Epidermal melanocyte (primary cell): Measurements from ENCODE around the gene TAL1.

Experiments
- DNase-seq: peaks from one replicate; pipeline ENCODE4 v3.0.0; 2011; ENCODE audit warnings: low spot score; ENCODE audit not compliant: insufficient read length

The TAL1 gene

GRCh38 chr1:47188791-47189785 is 42.9 kb downstream of the TAL1 start:
- no peak for DNase-seq

DNA sequence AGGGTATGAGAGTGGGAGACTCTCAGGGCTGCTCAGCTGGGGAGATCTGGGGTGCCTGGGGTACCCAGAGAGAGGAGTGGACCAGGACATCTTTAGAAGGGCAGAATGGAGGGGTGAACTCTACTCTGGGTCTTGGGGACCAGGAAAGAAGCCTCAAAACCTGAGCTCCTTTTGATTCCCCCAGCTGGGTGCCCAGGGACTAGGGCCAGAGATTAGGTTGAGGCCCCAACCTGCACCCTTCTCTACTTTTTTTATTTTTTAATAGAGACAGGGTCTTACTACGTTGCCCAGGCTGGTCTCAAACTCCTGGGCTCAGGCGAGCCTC is 44.1 kb downstream of the TAL1 start:
- no peak for DNase-seq

GRCh38 chr1:47187231-47187925 is 44.6 kb downstream of the TAL1 start:
- no peak for DNase-seq

DNA sequence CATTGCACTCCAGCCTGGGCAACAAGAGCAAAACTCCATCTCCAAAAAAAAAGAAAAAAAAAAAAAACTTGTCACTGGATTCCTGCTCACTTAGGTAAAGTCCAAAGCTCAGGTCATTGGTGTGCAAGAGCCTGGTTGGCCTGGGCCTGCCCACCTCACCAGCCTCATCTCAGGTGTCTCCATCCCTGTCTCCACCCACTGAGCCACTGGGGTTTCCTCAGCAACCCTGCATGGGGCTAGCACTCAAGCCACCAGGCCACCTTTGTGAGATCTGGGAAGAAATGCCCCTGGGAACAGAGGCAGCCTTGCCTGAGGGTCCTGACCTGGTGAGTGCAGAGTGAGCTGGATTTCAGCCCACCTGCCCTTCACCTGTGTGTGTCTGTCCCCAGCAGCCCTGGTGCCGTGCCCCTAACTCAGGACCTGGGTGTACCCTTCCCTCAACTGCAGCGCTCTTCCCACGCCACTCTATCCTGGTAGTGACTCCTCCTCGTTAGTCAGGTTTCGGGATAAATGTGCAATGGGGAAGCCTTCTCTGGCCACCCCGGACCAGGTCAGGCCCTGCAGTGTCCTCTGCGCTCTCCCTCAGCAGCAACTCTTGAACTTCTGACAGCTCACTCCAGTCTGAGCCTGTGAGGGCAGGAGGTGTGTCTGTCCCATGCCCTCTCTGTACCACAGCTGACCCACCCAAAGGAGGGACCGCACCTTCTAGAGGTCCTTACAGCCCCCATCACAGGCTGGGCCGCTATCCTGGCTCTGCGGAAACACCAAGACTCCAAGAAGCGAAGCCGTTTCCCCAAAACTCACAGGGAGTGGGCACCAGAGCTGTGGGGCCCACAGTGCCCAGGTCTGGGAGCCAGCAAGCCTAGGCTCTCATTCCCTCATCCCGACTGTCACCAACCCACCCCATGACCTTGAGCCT is 45.5 kb downstream of the TAL1 start:
- DNase-seq = no peak

GRCh38 chr1:47184822-47185677 is 47.0 kb downstream of the TAL1 start:
- DNase-seq = no peak

GRCh38 chr1:47184090-47184821 is 47.8 kb downstream of the TAL1 start:
- DNase-seq = no peak

DNA sequence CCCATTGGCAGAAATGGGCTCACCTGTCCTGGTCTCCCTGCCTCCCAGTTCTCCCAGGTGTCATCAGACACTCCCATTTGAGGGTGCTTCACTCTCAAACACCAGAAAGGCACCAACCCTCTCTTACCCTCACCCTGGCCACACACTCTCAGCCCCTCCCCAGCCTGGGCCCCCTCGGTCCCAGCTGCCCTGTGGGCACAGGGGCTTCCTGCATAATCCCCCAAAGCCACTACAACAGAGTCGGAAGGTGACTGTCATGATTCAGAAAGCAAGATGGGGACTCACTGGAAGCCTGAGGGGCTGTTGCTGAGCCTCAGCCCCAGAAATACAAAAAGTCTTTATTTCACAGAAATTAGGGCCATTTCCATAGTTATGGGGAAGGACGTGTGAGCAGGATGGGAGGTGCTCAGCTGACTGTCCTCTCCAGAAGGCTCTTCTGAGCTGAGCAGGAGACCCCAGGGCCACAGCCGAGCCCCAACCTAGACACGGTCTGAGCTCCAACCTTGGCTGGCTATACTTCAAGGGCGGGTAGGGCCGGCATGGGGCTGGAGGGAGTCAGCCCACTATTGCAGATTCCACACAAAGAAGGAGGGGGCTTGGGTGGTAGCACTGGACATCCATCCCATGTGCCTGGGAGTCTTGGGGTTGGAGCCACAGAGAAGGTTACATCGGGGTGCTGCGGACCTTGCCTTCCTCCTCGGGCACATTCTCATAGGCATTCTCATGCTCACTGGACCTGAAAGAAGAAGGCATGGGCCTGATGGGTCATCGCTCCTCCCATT is 48.5 kb downstream of the TAL1 start:
- no peak for DNase-seq

DNA sequence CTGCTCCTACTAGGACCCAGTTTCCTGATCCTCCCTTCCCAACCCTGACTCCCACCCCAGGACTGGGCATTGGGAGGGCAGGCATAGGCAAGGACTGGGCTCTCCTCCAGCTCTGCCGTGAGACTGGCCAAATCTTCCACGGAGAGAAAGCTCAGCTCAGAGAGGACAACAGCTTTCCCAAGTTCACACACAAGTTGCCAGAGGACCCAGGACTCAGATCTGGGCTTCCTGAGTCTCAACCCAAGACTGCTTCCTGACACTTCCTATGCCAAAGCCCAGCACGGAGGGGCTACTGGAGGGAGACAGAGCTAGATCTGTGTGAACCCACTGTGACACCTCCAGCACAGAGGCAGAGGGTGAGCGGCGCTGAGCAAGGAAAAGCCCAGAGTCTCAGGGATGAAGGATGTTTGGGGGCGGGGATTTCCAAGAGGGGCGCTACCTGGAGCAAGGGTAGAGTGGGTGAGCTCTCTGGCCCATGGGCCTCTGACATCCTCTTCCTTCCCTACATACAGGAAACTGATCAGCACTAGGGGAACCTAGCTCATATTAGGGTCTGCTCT is 49.3 kb downstream of the TAL1 start:
- DNase-seq = no peak

DNA sequence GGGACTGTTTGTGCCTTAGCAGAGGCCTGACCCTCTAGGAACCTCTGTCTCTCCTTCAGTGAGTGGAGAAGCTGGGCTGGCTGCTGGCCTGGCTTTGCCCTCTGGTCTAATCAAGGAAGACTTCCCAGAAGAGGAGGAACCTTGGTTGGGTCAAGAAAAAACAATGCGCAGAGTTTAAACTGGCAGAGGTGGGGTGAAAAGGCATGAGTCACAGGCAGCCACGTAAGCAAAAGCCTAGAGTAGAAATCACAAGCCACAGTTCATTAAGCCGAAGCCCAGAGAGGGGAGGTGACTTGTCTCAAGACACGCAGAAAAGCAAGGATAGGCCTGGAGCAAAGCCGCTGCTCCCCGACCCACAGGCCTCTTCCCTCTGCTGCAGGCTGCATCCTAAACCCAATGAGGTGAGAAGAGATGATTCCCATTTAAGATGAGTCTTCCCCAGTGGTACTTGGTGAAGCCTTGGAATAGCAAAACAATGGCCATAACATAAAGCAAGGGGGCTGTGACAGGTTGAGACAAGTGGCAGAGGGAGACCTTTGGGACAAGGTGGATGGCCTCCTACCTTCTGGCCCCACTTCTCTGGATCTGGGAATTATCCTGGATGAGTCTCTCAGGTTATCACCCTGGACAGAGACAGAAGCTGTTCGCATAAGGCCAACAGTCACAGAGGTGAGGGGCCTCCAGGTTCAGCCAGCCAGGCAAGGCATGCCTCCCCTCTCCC is 49.9 kb downstream of the TAL1 start:
- DNase-seq = no peak

- no peak for DNase-seq
Observed at GRCh38 chr1:47181095-47181954, 50.7 kb downstream of the TAL1 start.

DNA sequence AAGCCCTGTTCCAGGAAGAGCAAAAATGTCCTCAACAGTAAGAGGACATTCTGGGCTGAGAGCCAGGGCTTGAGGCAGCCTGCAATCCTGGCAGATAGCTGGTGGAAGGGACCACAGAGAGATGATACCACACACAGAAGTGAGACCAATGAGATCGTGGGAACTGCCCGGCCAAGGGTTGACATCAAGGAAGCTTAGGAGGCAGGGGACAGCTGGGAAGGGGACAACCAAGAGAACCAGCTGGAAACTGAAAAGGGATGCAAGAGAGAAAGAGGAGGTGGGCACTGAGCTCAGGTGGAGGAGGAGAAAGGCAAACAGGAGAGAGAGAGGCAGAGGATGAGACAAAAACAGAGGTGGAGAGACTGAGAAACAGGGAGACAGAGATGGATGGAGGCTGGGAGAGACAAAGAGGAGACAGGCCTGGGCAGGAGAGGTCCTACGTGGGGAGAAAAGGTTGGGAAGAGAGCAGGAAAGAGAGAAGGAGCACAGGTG is 51.4 kb downstream of the TAL1 start:
- no peak for DNase-seq

DNA sequence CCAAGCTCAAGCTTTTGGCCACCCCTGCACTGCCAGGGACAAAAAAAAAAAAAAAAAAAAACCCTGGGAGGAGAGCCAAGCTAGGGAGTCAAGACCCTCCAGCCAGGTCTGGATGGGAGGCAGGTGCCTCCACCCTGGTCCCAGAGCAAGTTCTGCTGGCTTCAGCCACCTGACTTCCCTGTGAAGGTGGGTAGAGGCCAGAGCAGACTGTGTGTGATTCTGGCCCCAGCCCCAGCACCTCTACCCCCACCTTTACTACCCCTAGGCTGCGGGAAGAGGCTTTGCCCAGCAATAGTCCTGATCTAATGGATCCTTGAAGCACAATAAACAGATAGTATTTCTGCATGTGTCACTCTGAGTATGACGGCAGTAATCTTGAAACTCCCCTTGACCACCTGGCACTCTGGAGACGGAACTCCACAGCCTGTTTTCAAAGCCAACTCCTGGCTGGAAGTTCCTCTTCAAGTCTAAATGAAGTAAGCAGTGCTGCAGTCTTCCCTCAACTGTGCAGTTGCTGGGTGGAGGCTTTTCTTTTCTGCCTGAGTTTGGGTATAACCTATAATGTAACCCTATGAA is 51.9 kb downstream of the TAL1 start:
- no peak for DNase-seq

GRCh38 chr1:47179017-47179987 is 52.7 kb downstream of the TAL1 start:
- DNase-seq = peak; percentile 83

DNA sequence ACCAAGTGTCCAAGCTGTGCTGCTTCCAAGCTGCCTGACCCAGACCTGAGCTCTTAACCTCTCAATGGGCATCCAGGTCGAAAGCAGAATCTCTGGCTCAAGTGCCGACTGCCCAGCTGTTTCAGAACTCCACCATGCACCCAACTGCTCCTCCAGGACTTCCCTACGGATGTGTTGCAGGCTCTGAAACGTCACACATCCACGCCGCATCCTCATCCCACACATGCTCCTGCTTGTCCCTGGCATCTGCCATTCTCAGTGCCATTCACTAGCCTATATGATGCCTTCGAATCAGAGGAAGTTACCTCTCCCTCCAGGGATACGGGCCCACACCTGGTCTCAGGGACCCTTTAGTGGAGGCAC is 53.4 kb downstream of the TAL1 start:
- no peak for DNase-seq

- no peak for DNase-seq
Observed at GRCh38 chr1:47178020-47178419, 54.0 kb downstream of the TAL1 start.
